K562 (cell line): ENCODE data around the gene EVA1B.

ENCODE experiments used
- EZH2 ChIP-seq: IDR thresholded peaks from 2 replicates; pipeline ENCODE4 v1.6.1; 2012; ENCODE audit warnings: low read depth, mild to moderate bottlenecking, inconsistent platforms, low read length, borderline replicate concordance
- TF ChIP-seq, protein P1 (sequence below): sonication (generic); formaldehyde crosslinking; IDR thresholded peaks from 2 replicates; pipeline ENCODE4 v1.8.0; 2022; ENCODE audit warnings: mild to moderate bottlenecking, low read depth, missing genetic modification reagents

GRCh38 chr1:36323636-36324352 lies at the start of gene EVA1B:
- TF ChIP-seq, protein P1, sequence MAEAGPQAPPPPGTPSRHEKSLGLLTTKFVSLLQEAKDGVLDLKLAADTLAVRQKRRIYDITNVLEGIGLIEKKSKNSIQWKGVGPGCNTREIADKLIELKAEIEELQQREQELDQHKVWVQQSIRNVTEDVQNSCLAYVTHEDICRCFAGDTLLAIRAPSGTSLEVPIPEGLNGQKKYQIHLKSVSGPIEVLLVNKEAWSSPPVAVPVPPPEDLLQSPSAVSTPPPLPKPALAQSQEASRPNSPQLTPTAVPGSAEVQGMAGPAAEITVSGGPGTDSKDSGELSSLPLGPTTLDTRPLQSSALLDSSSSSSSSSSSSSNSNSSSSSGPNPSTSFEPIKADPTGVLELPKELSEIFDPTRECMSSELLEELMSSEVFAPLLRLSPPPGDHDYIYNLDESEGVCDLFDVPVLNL, result no peak
- no peak for TF ChIP-seq EZH2
